ENCODE data around the gene DLL4.

The DLL4 gene

GRCh38 chr15:40927873-40928806 lies 1.0 kb upstream of the DLL4 start:
- DNase-seq, result no peak

GRCh38 chr15:40929660-40930429 lies 705 bp downstream of the DLL4 start:
- no peak for DNase-seq

GRCh38 chr15:40930430-40931299 lies 1.5 kb downstream of the DLL4 start:
- DNase-seq, result peak; percentile 47

GRCh38 chr15:40931300-40932142 lies 2.4 kb downstream of the DLL4 start:
- no peak for DNase-seq

GRCh38 chr15:40932156-40932555 lies 3.0 kb downstream of the DLL4 start:
- DNase-seq, result no peak

GRCh38 chr15:40932649-40933516 lies 3.7 kb downstream of the DLL4 start:
- no peak for DNase-seq

- no peak for DNase-seq
These were observed 4.4 kb downstream of the DLL4 start for GRCh38 chr15:40933517-40933902.

- no peak for DNase-seq
These were observed 5.3 kb downstream of the DLL4 start for GRCh38 chr15:40934457-40934856.

GRCh38 chr15:40936234-40936708 lies 7.1 kb downstream of the DLL4 start:
- DNase-seq, result no peak

GRCh38 chr15:40936709-40937666 lies 7.8 kb downstream of the DLL4 start:
- no peak for DNase-seq

GRCh38 chr15:40937762-40938535 lies 8.8 kb downstream of the DLL4 start:
- DNase-seq, result no peak

- DNase-seq, result no peak
These were observed 9.4 kb downstream of the DLL4 start for GRCh38 chr15:40938536-40938870.

- no peak for DNase-seq
These were observed 11.2 kb downstream of the DLL4 start for GRCh38 chr15:40940296-40940801.

- DNase-seq, result no peak
These were observed 12.0 kb downstream of the DLL4 start for GRCh38 chr15:40941068-40941527.

GRCh38 chr15:40941528-40942336 lies 12.6 kb downstream of the DLL4 start:
- DNase-seq, result peak; percentile 58

- DNase-seq, result no peak
These were observed 13.3 kb downstream of the DLL4 start for GRCh38 chr15:40942337-40942854.

- DNase-seq, result no peak
These were observed 13.7 kb downstream of the DLL4 start for GRCh38 chr15:40942878-40943277.
